HG02571 (cell line): ENCODE data around the gene ISYNA1.

Experiments used
- ATAC-seq: cut with Tn5 transposase; IDR thresholded peaks from one replicate; pipeline ENCODE4 v1.9.1; 2021; ENCODE audit warnings: mild to moderate bottlenecking, moderate library complexity; ENCODE audit not compliant: unreplicated experiment

The ISYNA1 gene

DNA sequence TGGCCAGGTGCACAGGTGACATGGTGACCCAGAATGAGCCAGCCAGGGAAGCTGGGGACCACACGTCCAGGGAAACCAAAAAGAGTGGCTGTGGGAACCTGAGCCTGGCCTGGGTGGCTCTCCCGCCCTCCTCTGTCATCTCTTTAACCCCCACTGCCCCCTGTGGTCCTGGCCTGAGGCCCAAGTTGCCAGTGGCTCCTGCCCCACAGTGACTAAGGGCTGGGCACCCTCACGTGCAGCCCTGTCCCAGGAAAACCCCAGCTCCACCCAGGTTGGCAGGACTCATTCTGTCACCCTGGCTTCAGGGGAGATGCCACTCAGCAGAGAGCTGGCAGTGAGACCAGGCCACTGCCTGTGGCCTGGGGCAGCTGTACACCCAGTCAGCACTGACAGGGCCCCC lies 30.6 kb upstream of the ISYNA1 start:
- ATAC-seq: no peak

DNA sequence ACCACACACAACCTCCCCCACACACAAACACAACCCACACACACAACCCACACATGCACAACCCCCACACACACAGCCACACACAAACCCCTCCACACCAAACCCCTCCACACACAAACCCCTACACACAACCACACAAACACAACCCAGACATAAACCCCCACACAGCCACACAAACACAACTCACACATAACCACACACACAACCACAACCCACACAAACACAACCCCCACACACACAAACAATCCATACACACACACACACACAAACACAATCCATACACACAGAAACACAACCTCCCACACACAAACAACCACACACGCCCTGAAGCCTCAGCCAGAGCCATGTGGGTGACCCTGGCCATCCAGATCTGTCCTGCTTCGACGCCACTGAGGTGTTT lies 30.0 kb upstream of the ISYNA1 start:
- no peak for ATAC-seq

- no peak for ATAC-seq
These were observed 28.4 kb upstream of the ISYNA1 start for GRCh38 chr19:18466354-18466753.

DNA sequence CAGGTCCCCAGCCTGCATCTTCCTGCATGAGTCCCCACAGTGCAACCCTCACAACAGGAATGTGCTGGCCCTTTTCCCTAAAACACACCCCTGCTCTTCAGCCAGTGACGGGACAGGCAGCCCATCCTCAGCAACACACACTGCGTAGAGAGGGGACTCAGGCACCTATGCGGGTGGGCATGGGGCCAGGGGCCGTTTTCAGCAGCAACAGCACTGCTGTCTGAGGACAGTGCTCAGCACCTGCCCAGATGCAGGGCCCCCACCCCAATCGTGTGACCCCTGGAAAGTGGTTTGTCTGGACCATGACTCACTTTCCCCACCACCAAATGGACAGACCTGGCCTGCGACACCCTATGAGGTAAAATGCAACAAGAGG lies 28.0 kb upstream of the ISYNA1 start:
- ATAC-seq: no peak

GRCh38 chr19:18465214-18465963 lies 27.5 kb upstream of the ISYNA1 start:
- no peak for ATAC-seq

DNA sequence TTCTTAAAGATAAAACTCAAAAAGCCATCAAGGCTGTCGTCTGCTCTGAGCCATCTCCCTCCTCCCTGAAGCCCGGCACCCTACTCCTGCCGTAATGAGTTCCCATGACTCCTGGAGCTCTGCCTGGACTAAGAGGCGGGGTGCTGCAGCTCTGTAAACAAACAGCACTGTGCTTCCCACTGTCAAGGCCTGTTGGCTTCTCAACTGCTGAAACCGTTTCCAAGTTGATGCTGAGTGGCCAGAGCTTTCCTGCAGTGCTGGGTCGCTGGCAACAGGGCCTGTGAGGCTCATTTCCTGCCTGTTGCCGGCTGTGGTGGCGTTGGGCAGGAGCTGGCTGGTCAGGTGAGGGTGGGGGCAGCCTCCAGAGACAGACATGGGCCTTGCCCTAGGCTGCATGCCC lies 26.7 kb upstream of the ISYNA1 start:
- ATAC-seq: no peak

DNA sequence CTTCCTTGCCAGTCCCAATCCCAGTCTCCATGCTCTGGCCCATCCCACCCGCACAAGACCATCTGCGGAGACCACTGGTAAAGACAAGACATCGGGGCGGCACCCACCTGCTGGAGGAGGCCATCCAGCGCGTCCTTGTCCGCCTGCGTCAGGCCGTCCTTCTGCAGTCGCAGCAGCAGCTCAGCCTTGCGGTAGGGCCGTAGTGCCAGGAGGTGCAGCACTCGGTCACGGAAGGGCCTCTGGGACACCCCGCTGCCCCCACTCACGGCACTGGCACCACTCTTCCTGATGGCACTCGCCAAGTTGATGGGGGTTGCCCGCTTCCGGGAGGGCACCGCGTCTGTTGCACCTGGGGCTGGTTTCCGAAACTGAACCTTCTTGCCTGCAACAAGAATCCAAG lies 23.5 kb upstream of the ISYNA1 start:
- ATAC-seq: no peak

- ATAC-seq: no peak
These were observed 23.0 kb upstream of the ISYNA1 start for GRCh38 chr19:18460900-18461299.

DNA sequence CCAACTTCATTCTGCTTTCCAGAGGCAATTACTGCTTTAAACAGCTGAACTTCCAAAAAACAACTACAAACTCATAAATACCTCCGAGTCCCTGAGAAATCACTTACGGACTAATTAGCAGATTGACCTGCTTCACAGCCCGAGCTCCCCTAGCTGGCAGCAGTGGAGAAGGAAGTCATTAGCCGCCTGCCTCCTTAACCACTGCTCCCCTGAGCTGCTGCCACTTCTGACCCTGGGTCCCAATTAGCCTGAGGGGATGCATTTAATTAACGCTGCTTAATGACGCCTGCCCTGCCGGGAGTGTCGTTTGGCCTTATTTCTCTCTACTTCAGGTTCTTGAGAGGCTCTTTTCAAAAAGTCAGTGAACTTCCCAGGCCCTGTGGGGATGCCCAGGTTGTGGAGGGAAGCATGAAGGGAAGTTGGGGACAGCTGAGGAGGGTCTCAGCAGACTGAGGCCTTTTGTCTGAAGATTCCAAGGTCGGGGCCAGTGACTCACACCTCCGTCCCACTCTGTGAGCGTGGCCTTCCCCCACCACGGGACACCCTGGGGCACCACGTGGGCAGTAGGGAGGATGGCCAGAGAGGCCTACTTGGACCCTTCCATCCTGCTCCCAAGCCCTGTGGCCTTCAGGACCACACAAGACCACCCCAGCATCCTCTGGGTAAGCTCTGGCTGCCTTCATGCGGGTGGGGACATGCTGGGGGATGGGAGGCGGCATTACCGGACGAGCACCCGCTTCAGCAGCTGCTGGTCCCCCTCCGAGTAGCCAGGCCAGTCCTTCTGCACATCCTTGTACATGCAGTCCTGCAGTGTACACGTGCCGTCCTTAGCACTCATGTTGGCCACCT lies 19.8 kb upstream of the ISYNA1 start:
- no peak for ATAC-seq

DNA sequence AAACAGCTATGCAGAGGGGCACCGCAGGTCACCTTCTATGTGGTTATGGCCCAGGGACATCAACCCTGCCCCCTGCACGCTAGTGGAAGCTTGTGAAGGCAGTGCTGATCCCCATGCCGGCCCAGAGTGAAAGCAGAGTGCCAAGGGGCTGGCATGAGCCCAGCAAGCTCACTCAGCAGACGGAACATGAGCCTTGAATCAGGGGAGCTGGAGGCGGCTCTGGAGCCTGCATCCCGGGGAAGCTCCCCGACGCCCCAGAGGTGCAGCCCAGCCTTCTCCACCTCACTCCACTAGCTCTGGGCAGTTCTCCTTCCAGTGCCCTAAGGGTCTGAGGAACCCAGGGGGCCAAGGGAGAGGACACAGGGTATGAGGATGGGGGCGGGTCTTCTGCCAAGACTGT lies 19.0 kb upstream of the ISYNA1 start:
- ATAC-seq: no peak

DNA sequence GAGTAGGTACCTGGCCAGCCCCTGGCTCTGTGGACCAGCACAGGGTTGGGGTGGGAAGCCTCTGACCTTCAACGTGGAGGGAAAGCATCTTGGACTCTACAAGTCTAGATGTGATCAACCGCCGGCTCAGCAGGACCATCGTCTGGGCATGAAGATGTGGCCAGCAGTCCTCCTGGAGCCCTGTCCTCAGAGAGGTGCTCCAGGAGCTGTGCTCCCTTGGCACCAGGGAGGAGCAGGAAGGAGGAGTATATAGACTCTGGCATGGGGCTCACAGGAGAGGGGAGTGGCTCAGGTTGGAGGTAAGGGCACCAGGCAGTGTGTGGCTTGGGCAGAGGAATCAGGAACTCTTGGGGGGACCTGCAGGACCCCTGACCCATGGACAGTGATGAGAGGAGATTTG lies 18.3 kb upstream of the ISYNA1 start:
- ATAC-seq: no peak

- no peak for ATAC-seq
These were observed 15.5 kb upstream of the ISYNA1 start for GRCh38 chr19:18453269-18454024.

- no peak for ATAC-seq
These were observed 14.5 kb upstream of the ISYNA1 start for GRCh38 chr19:18452386-18452785.

DNA sequence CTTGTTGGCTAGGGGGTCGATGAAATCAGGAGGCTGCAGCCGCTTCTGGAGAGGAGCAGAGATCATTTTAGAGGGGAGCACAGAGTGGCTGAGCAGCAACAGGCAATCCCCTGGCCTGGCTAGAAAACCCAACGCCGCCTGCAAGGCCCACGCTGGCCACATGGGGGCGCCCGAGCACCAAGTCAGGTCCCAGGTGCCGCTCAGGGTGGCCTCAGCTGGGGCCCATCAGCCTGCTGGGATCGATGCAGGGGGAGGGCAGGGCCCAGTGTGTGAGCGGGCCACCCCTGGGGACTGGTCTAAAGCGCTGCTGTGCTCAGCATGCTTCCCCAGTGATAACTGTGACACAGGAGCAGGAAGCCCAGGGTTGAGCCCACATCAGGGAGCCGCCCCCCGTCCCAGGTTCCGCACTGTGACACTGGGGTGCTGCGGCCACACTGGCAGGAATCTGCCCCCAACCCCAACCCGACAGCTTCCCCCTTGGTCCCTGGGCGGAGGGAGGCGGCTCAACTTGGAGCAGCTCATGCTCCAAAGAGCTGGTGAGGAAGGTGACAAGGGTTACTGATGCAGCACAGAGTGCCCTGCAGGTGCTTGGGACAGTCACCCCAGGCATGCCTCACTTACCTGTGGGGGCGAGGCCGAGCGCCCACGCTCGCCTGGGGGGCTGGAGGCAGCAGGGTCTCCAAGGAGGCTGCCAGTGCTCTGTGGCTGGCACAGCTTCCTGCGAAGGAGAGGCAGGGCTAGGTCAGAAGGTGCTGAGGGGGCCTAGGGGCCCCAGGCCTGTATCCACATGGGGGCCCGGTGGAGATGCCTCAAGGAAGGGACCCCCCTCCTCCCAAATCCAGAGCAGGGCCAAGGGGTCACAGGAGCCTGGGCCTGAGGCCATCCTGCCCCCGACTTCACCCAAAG lies 13.3 kb upstream of the ISYNA1 start:
- ATAC-seq: no peak

GRCh38 chr19:18450021-18450930 lies 12.3 kb upstream of the ISYNA1 start:
- ATAC-seq: no peak

GRCh38 chr19:18449552-18449951 lies 11.6 kb upstream of the ISYNA1 start:
- ATAC-seq: no peak

DNA sequence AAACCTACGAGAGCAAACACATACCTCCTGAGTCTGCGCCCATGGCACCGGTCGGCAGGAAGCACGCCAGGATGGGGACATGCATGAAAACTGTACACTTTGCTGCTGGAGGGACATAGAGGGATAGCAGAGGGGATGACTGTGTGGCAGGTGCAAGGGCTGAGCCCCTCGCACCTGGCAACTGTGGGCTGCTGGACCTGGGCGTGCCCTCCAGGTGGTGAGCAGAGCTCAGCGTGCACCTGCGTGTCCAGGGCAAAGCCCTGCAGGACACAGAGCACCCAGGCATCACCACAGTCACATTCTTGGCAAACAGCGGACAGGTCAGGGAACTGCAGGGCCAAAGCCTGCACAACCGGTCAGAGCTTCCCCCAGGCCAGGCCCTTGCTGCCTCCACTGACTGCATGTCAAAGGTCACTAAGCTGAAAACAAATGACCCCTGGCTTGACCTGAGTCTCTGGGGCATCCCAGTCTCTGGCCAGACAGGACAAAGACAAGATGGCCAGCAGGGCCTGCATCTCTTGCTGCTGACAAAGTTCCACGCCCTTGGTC lies 9.0 kb upstream of the ISYNA1 start:
- ATAC-seq: no peak

- ATAC-seq: no peak
These were observed 8.3 kb upstream of the ISYNA1 start for GRCh38 chr19:18446145-18446810.
